DOHH2 (cell line): Measurements from ENCODE around the gene WDFY4.

Experiments used
- H3F3A ChIP-seq: fragments of 200-600 bp; sonication (generic), shearing (Covaris generic); 2 replicates; pipeline ENCODE4 v1.6.0; 2016; ENCODE audit warnings: antibody characterized with exemption, mild to moderate bottlenecking; ENCODE audit not compliant: control insufficient read depth, insufficient read depth
- H3K27ac ChIP-seq: fragments of 200-600 bp; sonication (generic); 2 replicates; pipeline ENCODE4 v1.5.1; 2014; ENCODE audit warnings: low read depth, mild to moderate bottlenecking, low read length, moderate library complexity
- H3K27me3 ChIP-seq: fragments of 200-600 bp; sonication (generic); 2 replicates; pipeline ENCODE4 v1.6.1; 2014; ENCODE audit warnings: mild to moderate bottlenecking, low read length, mixed read lengths; ENCODE audit not compliant: control insufficient read depth
- H3K36me3 ChIP-seq: fragments of 200-600 bp; sonication (generic); 2 replicates; pipeline ENCODE4 v1.6.1; 2014; ENCODE audit warnings: mild to moderate bottlenecking, low read length, moderate library complexity, mixed read lengths; ENCODE audit not compliant: control insufficient read depth
- H3K4me1 ChIP-seq: fragments of 200-600 bp; sonication (generic); 2 replicates; pipeline ENCODE4 v1.6.1; 2014; ENCODE audit warnings: mild to moderate bottlenecking, low read length, mixed read lengths; ENCODE audit not compliant: control insufficient read depth
- H3K4me2 ChIP-seq: fragments of 200-600 bp; sonication (generic); 2 replicates; pipeline ENCODE4 v1.6.0; 2014; ENCODE audit warnings: mild to moderate bottlenecking, low read length, moderate library complexity
- H3K4me3 ChIP-seq: fragments of 200-600 bp; sonication (generic); 2 replicates; pipeline ENCODE4 v1.5.1; 2014; ENCODE audit warnings: mild to moderate bottlenecking, low read length, mixed read lengths
- H3K79me2 ChIP-seq: fragments of 200-600 bp; sonication (generic); 2 replicates; pipeline ENCODE4 v1.6.1; 2014; ENCODE audit warnings: mild to moderate bottlenecking, low read length, mixed read lengths; ENCODE audit not compliant: control insufficient read depth
- H3K9me2 ChIP-seq: fragments of 200-600 bp; sonication (generic); replicated peaks from 2 replicates; pipeline ENCODE4 v1.6.1; 2014; ENCODE audit warnings: mild to moderate bottlenecking, low read length, mixed read lengths; ENCODE audit not compliant: control insufficient read depth
- H3K9me3 ChIP-seq: fragments of 200-600 bp; sonication (generic); 2 replicates; pipeline ENCODE4 v1.6.1; 2014; ENCODE audit warnings: antibody characterized with exemption, low read length, mixed read lengths; ENCODE audit not compliant: control insufficient read depth, insufficient read depth
- H4K20me1 ChIP-seq: fragments of 200-600 bp; sonication (generic); 2 replicates; pipeline ENCODE4 v1.6.0; 2014; ENCODE audit warnings: low read depth, mild to moderate bottlenecking, antibody characterized with exemption, low read length, moderate library complexity; ENCODE audit not compliant: control insufficient read depth, insufficient read depth
- EZH2phosphoT487 ChIP-seq: fragments of 200-600 bp; sonication (generic); IDR thresholded peaks from 2 replicates; pipeline ENCODE4 v1.6.1; 2017; ENCODE audit warnings: borderline replicate concordance, mild to moderate bottlenecking, antibody characterized with exemption, low read length, moderate library complexity, mixed read lengths
- TF ChIP-seq, protein P1 (sequence below): fragments of 200-600 bp; sonication (generic); IDR thresholded peaks from one replicate; pipeline ENCODE4 v1.5.1; 2014; ENCODE audit warnings: antibody characterized with exemption, mild to moderate bottlenecking, low read depth, low read length; ENCODE audit not compliant: poor library complexity, severe bottlenecking

WDFY4 gene

GRCh38 chr10:48929413-48929990, 244.8 kb downstream of the WDFY4 start:
- H3K4me3 ChIP-seq = no peak overlapping the region

DNA sequence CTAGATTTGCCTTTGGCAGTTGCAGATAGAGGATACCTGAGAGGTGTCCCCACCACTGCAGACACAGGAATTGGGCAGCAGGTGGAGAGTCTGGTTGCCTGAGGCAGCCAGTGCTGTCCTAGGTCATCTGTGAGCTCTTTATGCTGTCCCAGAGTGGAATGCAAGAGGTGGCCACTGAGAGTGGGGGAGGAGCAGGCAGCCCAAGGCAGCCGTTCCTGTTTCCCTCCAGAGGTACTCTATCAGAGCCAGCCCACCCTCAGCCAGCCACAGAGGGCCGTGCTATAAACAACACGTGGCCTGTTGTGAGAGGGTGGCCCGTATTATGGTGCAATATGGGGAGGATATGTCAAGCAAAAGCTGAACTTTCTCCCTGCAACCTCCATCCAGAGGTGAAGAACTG, 246.5 kb downstream of the WDFY4 start:
- H3K27ac ChIP-seq = no peak overlapping the region
- H3K9me2 ChIP-seq = no peaks in the 10 kb centered on the region
- no peaks in the 10 kb centered on the region for H3K36me3 ChIP-seq
- no peaks in the 10 kb centered on the region for H3K9me3 ChIP-seq
- no peak for TF ChIP-seq EZH2phosphoT487
- TF ChIP-seq, protein P1, sequence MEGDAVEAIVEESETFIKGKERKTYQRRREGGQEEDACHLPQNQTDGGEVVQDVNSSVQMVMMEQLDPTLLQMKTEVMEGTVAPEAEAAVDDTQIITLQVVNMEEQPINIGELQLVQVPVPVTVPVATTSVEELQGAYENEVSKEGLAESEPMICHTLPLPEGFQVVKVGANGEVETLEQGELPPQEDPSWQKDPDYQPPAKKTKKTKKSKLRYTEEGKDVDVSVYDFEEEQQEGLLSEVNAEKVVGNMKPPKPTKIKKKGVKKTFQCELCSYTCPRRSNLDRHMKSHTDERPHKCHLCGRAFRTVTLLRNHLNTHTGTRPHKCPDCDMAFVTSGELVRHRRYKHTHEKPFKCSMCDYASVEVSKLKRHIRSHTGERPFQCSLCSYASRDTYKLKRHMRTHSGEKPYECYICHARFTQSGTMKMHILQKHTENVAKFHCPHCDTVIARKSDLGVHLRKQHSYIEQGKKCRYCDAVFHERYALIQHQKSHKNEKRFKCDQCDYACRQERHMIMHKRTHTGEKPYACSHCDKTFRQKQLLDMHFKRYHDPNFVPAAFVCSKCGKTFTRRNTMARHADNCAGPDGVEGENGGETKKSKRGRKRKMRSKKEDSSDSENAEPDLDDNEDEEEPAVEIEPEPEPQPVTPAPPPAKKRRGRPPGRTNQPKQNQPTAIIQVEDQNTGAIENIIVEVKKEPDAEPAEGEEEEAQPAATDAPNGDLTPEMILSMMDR = no peak
- H3K4me1 ChIP-seq = no peaks in the 10 kb centered on the region
- H4K20me1 ChIP-seq = no peaks in the 10 kb centered on the region
- H3K79me2 ChIP-seq = no peaks in the 10 kb centered on the region
- H3K4me2 ChIP-seq = no peak overlapping the region
- no peak overlapping the region for H3K4me3 ChIP-seq
- H3F3A ChIP-seq = no peaks in the 10 kb centered on the region
- H3K27me3 ChIP-seq = no peaks in the 10 kb centered on the region

More at GRCh38 chr10:48929413-48929990, 244.8 kb downstream of the WDFY4 start:
- Histone ChIP-seq H3K9me2 (no peaks in the 10 kb centered on the region), H3K79me2 (no peaks in the 10 kb centered on the region), H3K4me2 (no peak overlapping the region), H3K27me3 (no peaks in the 10 kb centered on the region), H3K36me3 (no peaks in the 10 kb centered on the region), H3K4me1 (no peaks in the 10 kb centered on the region), H3K9me3 (no peaks in the 10 kb centered on the region), H3K27ac (no peak overlapping the region), H4K20me1 (no peaks in the 10 kb centered on the region), H3F3A (no peaks in the 10 kb centered on the region)
- TF ChIP-seq, protein P1 = no peak
- TF ChIP-seq EZH2phosphoT487 = no peak

DNA sequence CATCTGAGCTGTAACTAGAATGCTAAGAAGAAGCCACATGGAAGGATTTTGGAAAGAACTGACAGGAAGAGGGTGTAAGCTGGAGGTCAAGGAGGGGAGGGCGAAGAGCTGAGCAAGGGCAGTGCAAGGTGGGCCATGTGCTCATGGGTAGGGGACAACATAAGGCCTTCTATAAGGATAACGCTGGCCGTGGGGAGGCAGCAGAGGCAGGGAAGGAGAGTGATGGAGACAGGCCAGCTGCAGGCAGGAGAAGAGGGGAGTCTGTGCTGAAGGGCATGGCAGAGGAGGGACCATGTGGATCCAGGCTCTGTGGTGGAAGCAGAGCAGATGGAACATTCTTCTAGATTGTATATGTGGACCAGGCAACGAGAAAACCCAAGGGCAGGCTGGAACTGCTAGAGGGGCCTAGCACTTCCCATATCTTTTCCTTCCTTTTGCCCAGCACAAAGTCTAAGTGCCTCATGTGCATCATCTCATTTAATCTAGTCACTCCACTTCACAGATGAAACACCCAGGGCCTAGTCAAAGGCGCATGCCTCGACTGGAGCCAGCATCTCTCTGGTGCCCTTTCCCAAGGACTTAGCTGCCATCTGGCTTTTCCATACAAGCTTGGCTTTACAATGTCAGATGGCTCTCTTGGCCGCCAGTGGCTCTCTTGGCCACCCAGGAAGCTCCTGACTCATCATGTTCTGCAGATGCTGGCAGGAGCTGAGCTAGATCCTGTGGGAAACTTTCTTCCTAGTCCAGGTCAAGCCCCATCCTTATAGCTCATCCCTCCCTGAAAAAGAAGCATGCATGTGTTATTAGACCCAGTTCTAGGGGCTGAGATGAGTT, 248.4 kb downstream of the WDFY4 start:
- Histone ChIP-seq H3K4me3 (no peak overlapping the region), H3K79me2 (no peaks in the 10 kb centered on the region), H3K9me2 (no peaks in the 10 kb centered on the region), H3K4me2 (no peak overlapping the region), H3K27me3 (no peaks in the 10 kb centered on the region), H3K36me3 (no peaks in the 10 kb centered on the region), H3K4me1 (no peaks in the 10 kb centered on the region), H3K9me3 (no peaks in the 10 kb centered on the region), H4K20me1 (no peaks in the 10 kb centered on the region), H3K27ac (no peak overlapping the region), H3F3A (no peaks in the 10 kb centered on the region)
- no peak for TF ChIP-seq EZH2phosphoT487
